Prostate gland (tissue), 2 donors: ENCODE results near the gene DNLZ. TPM values are rescaled to one million over a fixed set of nuclear protein-coding genes. Genes with fewer than 3 reads are reported as not detected.

Experiments used
- DNase-seq: peaks from one replicate; pipeline ENCODE4 v3.0.0-alpha.2; 2019; ENCODE audit warnings: low spot score
- H3K27ac ChIP-seq, 2 donors: fragments of 200-600 bp; sonication (generic); 2 replicates each; pipeline ENCODE4 v1.5.1; 2017 to 2019
- H3K27me3 ChIP-seq: fragments of 200-600 bp; sonication (generic); replicated peaks from 2 replicates; pipeline ENCODE4 v1.5.1; 2019; ENCODE audit not compliant: insufficient read depth
- H3K36me3 ChIP-seq, 2 donors: fragments of 200-600 bp; sonication (generic); 1 replicate in 1 of 2; 2 replicates in 1 of 2; pipeline versions ENCODE4 v1.5.1 to v1.8.1; 2017 to 2019
- H3K4me1 ChIP-seq: fragments of 200-600 bp; sonication (generic); replicated peaks from 2 replicates; pipeline ENCODE4 v1.5.1; 2019
- H3K4me3 ChIP-seq, 2 donors: fragments of 200-600 bp; sonication (generic); 2 replicates each; pipeline ENCODE4 v1.5.1; 2017 to 2019
- H3K9me3 ChIP-seq: fragments of 200-600 bp; sonication (generic); 2 replicates; pipeline ENCODE4 v1.5.1; 2017
- POLR2A ChIP-seq: fragments of 450-650 bp; IDR thresholded peaks from one replicate; pipeline ENCODE4 v1.6.1; 2016; ENCODE audit warnings: antibody characterized with exemption, mild to moderate bottlenecking
- POLR2AphosphoS5 ChIP-seq: sonication (generic); formaldehyde crosslinking; IDR thresholded peaks from one replicate; pipeline ENCODE4 v1.6.1; 2017; ENCODE audit warnings: antibody characterized with exemption
- WGBS: methylation state at CpG from one replicate; pipeline ENCODE4 v1.1.5; 2018; 5-methylcytosine and 5-hydroxymethylcytosine counted together
- intact Hi-C: fragments of 100-400 bp; cut with DNase I; formaldehyde crosslinking; loops from one replicate; pipeline ENCODE4 v1.14.2; 2022
- total RNA-seq, 2 donors: library from RNA; depleted of rRNA; stranded (reverse); fragments of >200 nt; gene quantifications; one replicate each; pipeline ENCODE4 v1.1.0, GENCODE V29; 2016
- TF ChIP-seq, protein P1 (sequence below), 4 experiments: fragments of 200-600 bp in 2 of 4; fragments of 450-650 bp in 2 of 4; sonication (generic) in 2 of 4; IDR thresholded peaks; 1 replicate in 3 of 4; 2 replicates in 1 of 4; pipeline ENCODE4 v1.5.1; 2016 to 2019; ENCODE audit warnings: antibody characterized with exemption in 4 of 4, mild to moderate bottlenecking in 2 of 4, moderate library complexity in 2 of 4

The DNLZ gene
- total RNA-seq, 2 donors from 2014 or later, result 37.6 to 64.3 TPM

DNA sequence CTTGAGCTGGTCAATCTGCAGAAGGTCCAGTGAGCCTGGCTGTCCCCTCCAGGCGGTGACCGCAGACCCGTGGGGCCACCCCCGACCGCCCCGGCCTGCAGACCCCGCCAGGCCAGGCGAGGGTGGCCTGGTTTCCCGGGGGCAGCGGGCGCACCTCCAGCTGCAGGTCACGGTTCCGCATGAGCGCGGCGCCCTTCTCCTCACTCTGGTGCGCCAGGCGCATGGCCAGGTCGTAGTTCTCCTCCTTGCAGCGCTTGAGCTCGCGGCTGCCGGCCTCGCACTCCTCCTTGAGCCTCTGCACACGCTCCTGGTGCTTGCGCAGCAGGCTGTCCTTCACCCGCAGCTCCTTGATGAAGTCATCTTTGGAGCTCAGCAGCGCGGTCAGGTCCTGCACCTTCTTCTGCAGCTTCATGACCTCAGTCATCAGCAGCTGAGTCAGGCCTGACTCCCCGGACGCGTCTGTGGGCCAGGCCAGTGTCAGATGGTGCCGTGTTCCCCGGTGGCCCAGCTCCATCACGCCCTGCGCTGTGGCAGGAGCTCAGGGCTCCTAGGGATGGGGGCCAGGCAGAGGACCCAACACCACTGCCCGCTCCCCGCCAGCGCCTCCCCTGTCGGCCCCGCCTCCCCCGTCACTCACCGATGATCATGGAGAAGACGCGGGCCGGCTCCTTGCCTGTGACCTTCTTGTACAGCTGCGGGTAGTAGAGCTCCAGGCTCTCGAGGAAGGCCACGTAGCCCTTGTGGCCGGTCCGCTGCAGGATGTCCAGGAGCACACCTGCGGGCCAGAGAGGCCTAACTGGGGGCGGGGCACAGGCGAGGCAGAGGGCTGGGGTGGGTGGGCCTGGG is 7.4 kb upstream of the DNLZ start:
- H3K4me3 ChIP-seq, result no peak overlapping the region
- 93% methylated on average over 52 of the region's 54 CpGs for WGBS
- H3K27me3 ChIP-seq, result no peaks in the 10 kb centered on the region
- no peaks in the 10 kb centered on the region for H3K36me3 ChIP-seq
- DNase-seq, result no peak
- TF ChIP-seq POLR2A, result no peak
- no peaks in the 10 kb centered on the region for H3K4me1 ChIP-seq
- H3K9me3 ChIP-seq, result no peaks in the 10 kb centered on the region
- intact Hi-C loops, result no loop called here
- no peak overlapping the region for H3K27ac ChIP-seq

- TF ChIP-seq, protein P1, sequence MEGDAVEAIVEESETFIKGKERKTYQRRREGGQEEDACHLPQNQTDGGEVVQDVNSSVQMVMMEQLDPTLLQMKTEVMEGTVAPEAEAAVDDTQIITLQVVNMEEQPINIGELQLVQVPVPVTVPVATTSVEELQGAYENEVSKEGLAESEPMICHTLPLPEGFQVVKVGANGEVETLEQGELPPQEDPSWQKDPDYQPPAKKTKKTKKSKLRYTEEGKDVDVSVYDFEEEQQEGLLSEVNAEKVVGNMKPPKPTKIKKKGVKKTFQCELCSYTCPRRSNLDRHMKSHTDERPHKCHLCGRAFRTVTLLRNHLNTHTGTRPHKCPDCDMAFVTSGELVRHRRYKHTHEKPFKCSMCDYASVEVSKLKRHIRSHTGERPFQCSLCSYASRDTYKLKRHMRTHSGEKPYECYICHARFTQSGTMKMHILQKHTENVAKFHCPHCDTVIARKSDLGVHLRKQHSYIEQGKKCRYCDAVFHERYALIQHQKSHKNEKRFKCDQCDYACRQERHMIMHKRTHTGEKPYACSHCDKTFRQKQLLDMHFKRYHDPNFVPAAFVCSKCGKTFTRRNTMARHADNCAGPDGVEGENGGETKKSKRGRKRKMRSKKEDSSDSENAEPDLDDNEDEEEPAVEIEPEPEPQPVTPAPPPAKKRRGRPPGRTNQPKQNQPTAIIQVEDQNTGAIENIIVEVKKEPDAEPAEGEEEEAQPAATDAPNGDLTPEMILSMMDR (IDR thresholded peaks at IDR 0.05), result no peak
- TF ChIP-seq POLR2AphosphoS5 (no peak), POLR2A (no peak)
- no peak overlapping the region for H3K27ac ChIP-seq
- no peaks in the 10 kb centered on the region for H3K27me3 ChIP-seq
- H3K4me1 ChIP-seq, result no peaks in the 10 kb centered on the region
- H3K4me3 ChIP-seq, result no peak overlapping the region
- H3K9me3 ChIP-seq, result no peaks in the 10 kb centered on the region
- DNase-seq, result no peak
- H3K36me3 ChIP-seq, result no peaks in the 10 kb centered on the region
- 95% methylated on average over 15 of the region's 19 CpGs for whole genome bisulfite sequencing
- intact Hi-C loops, result no loop called here
Measured at GRCh38 chr9:136370037-136370436, 6.5 kb upstream of the DNLZ start.

GRCh38 chr9:136368190-136368589 is 4.6 kb upstream of the DNLZ start:
- Histone ChIP-seq H3K36me3 (no peaks in the 10 kb centered on the region), H3K27me3 (no peaks in the 10 kb centered on the region), H3K27ac (no peak overlapping the region), H3K4me1 (no peaks in the 10 kb centered on the region), H3K4me3 (no peak overlapping the region), H3K9me3 (no peaks in the 10 kb centered on the region)
- intact Hi-C loops, result no loop called here
- WGBS, result 76% methylated on average over 17 of the region's 18 CpGs
- DNase-seq, result no peak
- TF ChIP-seq POLR2A, result no peak
- no peak for TF ChIP-seq POLR2AphosphoS5
- TF ChIP-seq, protein P1 (IDR thresholded peaks at IDR 0.05), result no peak

GRCh38 chr9:136367296-136368145 is 4.0 kb upstream of the DNLZ start:
- intact Hi-C loops, result no loop called here
- Histone ChIP-seq H3K9me3 (no peaks in the 10 kb centered on the region), H3K27ac (no peak overlapping the region), H3K4me3 (no peak overlapping the region), H3K4me1 (no peaks in the 10 kb centered on the region), H3K36me3 (no peaks in the 10 kb centered on the region), H3K27me3 (no peaks in the 10 kb centered on the region)
- DNase-seq, result no peak
- TF ChIP-seq, protein P1 (IDR thresholded peaks at IDR 0.05), result no peak
- no peak for TF ChIP-seq POLR2A
- 82% methylated on average over 40 of the region's 45 CpGs for WGBS

- Histone ChIP-seq H3K27me3 (no peaks in the 10 kb centered on the region), H3K4me3 (no peak overlapping the region), H3K27ac (no peak overlapping the region), H3K9me3 (no peaks in the 10 kb centered on the region), H3K36me3 (no peaks in the 10 kb centered on the region), H3K4me1 (no peaks in the 10 kb centered on the region)
- 95% methylated on average over 6 of the region's 9 CpGs for WGBS
- TF ChIP-seq POLR2A, result no peak
- intact Hi-C loops, result no loop called here
- DNase-seq, result no peak
Measured at GRCh38 chr9:136366826-136367225, 3.3 kb upstream of the DNLZ start.
